Neural progenitor cell (in vitro differentiated cells): ENCODE results near the gene TRPV5. TPM values are rescaled to one million over a fixed set of nuclear protein-coding genes. Genes with fewer than 3 reads are reported as not detected.

ENCODE experiments used
- DNase-seq: peaks from one replicate; pipeline ENCODE4 v3.0.0-alpha.2; 2016; ENCODE audit warnings: low spot score
- H2AFZ ChIP-seq: fragments of 200-600 bp; sonication (generic); replicated peaks from 2 replicates; pipeline ENCODE4 v1.6.1; 2016; ENCODE audit warnings: antibody characterized with exemption
- H3F3A ChIP-seq: fragments of 200-600 bp; sonication (generic); 2 replicates; pipeline ENCODE4 v1.6.1; 2016; ENCODE audit warnings: antibody characterized with exemption, low read depth
- H3K27ac ChIP-seq: fragments of 200-600 bp; sonication (generic); 2 replicates; pipeline ENCODE4 v1.5.1; 2016; ENCODE audit warnings: mild to moderate bottlenecking
- H3K27me3 ChIP-seq: fragments of 200-600 bp; sonication (generic); 2 replicates; pipeline ENCODE4 v1.6.1; 2016; ENCODE audit warnings: mild to moderate bottlenecking, moderate library complexity
- H3K36me3 ChIP-seq: fragments of 200-600 bp; sonication (generic); 2 replicates; pipeline ENCODE4 v1.5.1; 2016
- H3K4me1 ChIP-seq: fragments of 200-600 bp; sonication (generic); 2 replicates; pipeline ENCODE4 v1.6.1; 2016; ENCODE audit warnings: mixed run types
- H3K4me2 ChIP-seq: fragments of 200-600 bp; sonication (generic); 2 replicates; pipeline ENCODE4 v1.6.1; 2016
- H3K4me3 ChIP-seq: fragments of 200-600 bp; sonication (generic); 2 replicates; pipeline ENCODE4 v1.5.1; 2016
- H3K79me2 ChIP-seq: fragments of 200-600 bp; sonication (generic); 2 replicates; pipeline ENCODE4 v1.6.1; 2016; ENCODE audit warnings: low read depth
- H3K9ac ChIP-seq: fragments of 200-600 bp; sonication (generic); 2 replicates; pipeline ENCODE4 v1.6.1; 2016
- H3K9me3 ChIP-seq: fragments of 200-600 bp; sonication (generic); 2 replicates; pipeline ENCODE4 v1.5.1; 2016; ENCODE audit warnings: low read depth
- H4K20me1 ChIP-seq: fragments of 200-600 bp; sonication (generic); 2 replicates; pipeline ENCODE4 v1.6.1; 2016; ENCODE audit warnings: low read depth
- H3K27ac Mint-ChIP-seq: 3 replicates; pipeline ENCODE4 v1.8.0; 2021; ENCODE audit warnings: mixed read lengths
- H3K27me3 Mint-ChIP-seq: 2 replicates; pipeline ENCODE4 v1.8.0; 2022; ENCODE audit warnings: low read depth, mild to moderate bottlenecking, inconsistent platforms, moderate library complexity, mixed read lengths; ENCODE audit not compliant: insufficient read depth
- H3K36me3 Mint-ChIP-seq: 3 replicates; pipeline ENCODE4 v1.8.0; 2021; ENCODE audit warnings: mixed read lengths
- H3K4me1 Mint-ChIP-seq: 3 replicates; pipeline ENCODE4 v1.8.0; 2021; ENCODE audit warnings: mixed read lengths
- H3K4me3 Mint-ChIP-seq: 3 replicates; pipeline ENCODE4 v1.8.0; 2021; ENCODE audit warnings: mild to moderate bottlenecking, moderate library complexity, mixed read lengths
- H3K9me3 Mint-ChIP-seq: 3 replicates; pipeline ENCODE4 v1.8.0; 2020; ENCODE audit warnings: mixed read lengths
- CTCF ChIP-seq: fragments of 200-600 bp; sonication (generic); IDR thresholded peaks from 2 replicates; pipeline ENCODE4 v1.5.1; 2017; ENCODE audit warnings: antibody characterized with exemption, mild to moderate bottlenecking
- EZH2 ChIP-seq: fragments of 200-600 bp; sonication (generic); IDR thresholded peaks from 2 replicates; pipeline ENCODE4 v1.6.1; 2017; ENCODE audit warnings: antibody characterized with exemption, mild to moderate bottlenecking, moderate library complexity
- EZH2phosphoT487 ChIP-seq: fragments of 200-600 bp; sonication (generic); IDR thresholded peaks from 2 replicates; pipeline ENCODE4 v1.6.1; 2017; ENCODE audit warnings: antibody characterized with exemption
- total RNA-seq: library from RNA; depleted of rRNA; stranded (reverse); fragments of >200 nt; gene quantifications from 2 replicates; pipeline ENCODE4 v1.2.3, GENCODE V29; 2015; ENCODE audit warnings: low replicate concordance

TRPV5 gene
- total RNA-seq, 1 donor from 2014 or later: not detected

- no peaks in the 10 kb centered on the region for H3F3A ChIP-seq
- no peak overlapping the region for H3K27ac Mint-ChIP-seq
- H3K9me3 ChIP-seq: no peaks in the 10 kb centered on the region
- no peak overlapping the region for H2AFZ ChIP-seq
- H3K36me3 Mint-ChIP-seq: no peaks in the 10 kb centered on the region
- DNase-seq: no peak
- H3K4me3 Mint-ChIP-seq: no peak overlapping the region
- no peak overlapping the region for H3K27ac ChIP-seq
- no peak for TF ChIP-seq EZH2phosphoT487
- no peak for TF ChIP-seq CTCF
- TF ChIP-seq EZH2: no peak
- H3K4me2 ChIP-seq: no peak overlapping the region
- no peaks in the 10 kb centered on the region for H3K9me3 Mint-ChIP-seq
- no peak overlapping the region for H3K9ac ChIP-seq
- no peak overlapping the region for H3K4me3 ChIP-seq
- no peaks in the 10 kb centered on the region for H3K79me2 ChIP-seq
- H3K36me3 ChIP-seq: no peaks in the 10 kb centered on the region
- no peaks in the 10 kb centered on the region for H3K27me3 ChIP-seq
- H3K4me1 ChIP-seq: peaks cover 9% of the 10 kb centered on the region
- peaks cover 4% of the 10 kb centered on the region for H3K4me1 Mint-ChIP-seq
- H3K27me3 Mint-ChIP-seq: peaks cover 2% of the 10 kb centered on the region
- no peaks in the 10 kb centered on the region for H4K20me1 ChIP-seq
Observed at GRCh38 chr7:142883571-142884285, 49.8 kb downstream of the TRPV5 start.

DNA sequence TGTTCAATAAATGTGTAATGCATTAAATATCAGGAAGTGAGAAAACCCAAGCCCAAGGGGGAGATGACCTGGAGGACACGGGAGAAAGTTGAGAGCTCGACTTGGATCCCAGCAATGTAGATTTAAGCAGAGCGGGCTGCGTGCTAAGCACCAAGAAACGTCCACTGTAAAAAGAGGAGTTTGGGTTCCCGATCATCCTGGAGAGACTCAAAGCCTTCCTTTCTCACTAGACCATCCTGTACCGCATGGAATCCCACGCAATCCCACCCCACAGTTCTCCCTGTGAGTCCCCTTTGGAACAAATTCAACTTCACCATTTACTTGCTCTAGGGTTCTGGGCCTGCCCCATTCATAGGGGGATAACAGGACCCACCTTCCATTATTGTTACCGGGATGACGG lies 50.4 kb downstream of the TRPV5 start:
- H3F3A ChIP-seq: no peaks in the 10 kb centered on the region
- H4K20me1 ChIP-seq: no peaks in the 10 kb centered on the region
- H3K9ac ChIP-seq: no peak overlapping the region
- no peaks in the 10 kb centered on the region for H3K27me3 ChIP-seq
- no peaks in the 10 kb centered on the region for H3K36me3 ChIP-seq
- Mint-ChIP-seq H3K36me3 (no peaks in the 10 kb centered on the region), H3K27ac (no peak overlapping the region), H3K27me3 (peaks cover 2% of the 10 kb centered on the region), H3K4me1 (peaks cover 4% of the 10 kb centered on the region), H3K9me3 (no peaks in the 10 kb centered on the region), H3K4me3 (no peak overlapping the region)
- no peaks in the 10 kb centered on the region for H3K9me3 ChIP-seq
- TF ChIP-seq EZH2: no peak
- no peak for TF ChIP-seq EZH2phosphoT487
- no peak for TF ChIP-seq CTCF
- no peak overlapping the region for H2AFZ ChIP-seq
- H3K79me2 ChIP-seq: no peaks in the 10 kb centered on the region
- no peak overlapping the region for H3K27ac ChIP-seq
- H3K4me3 ChIP-seq: no peak overlapping the region
- peaks cover 9% of the 10 kb centered on the region for H3K4me1 ChIP-seq
- no peak overlapping the region for H3K4me2 ChIP-seq
- no peak for DNase-seq

GRCh38 chr7:142882338-142882678 lies 51.2 kb downstream of the TRPV5 start:
- Histone ChIP-seq H3K27me3 (no peaks in the 10 kb centered on the region), H3K36me3 (no peaks in the 10 kb centered on the region), H3F3A (no peaks in the 10 kb centered on the region), H4K20me1 (no peaks in the 10 kb centered on the region), H3K4me2 (no peak overlapping the region), H3K4me1 (peaks cover 9% of the 10 kb centered on the region), H3K27ac (no peak overlapping the region), H3K4me3 (no peak overlapping the region), H3K9ac (no peak overlapping the region), H2AFZ (no peak overlapping the region), H3K79me2 (no peaks in the 10 kb centered on the region), H3K9me3 (no peaks in the 10 kb centered on the region)
- no peaks in the 10 kb centered on the region for H3K9me3 Mint-ChIP-seq
- H3K36me3 Mint-ChIP-seq: no peaks in the 10 kb centered on the region
- no peak for DNase-seq
- no peak overlapping the region for H3K27ac Mint-ChIP-seq
- TF ChIP-seq EZH2 (no peak), EZH2phosphoT487 (no peak), CTCF (no peak)
- H3K4me3 Mint-ChIP-seq: no peak overlapping the region
- H3K4me1 Mint-ChIP-seq: peaks cover 2% of the 10 kb centered on the region
- H3K27me3 Mint-ChIP-seq: peaks cover 2% of the 10 kb centered on the region
